ENCODE results near the gene AP4E1.

DNA sequence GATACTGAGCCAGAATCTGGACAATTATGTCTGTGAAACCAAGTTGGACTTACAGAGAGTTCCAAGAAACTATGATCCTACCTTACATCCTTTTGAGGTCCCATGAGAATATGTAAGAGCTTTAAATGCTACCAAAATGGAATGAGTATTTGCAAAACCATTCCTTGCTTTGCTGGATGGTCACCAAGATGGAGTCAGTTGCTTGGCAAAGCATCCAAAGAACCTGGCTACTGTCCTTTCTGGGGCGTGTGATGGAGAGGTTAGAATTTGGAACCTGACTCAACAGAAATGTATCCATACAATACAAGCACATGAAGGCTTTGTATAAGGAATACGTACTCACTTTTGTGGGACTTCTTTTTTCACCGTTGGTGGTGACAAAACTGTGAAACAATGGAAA lies 36.2 kb downstream of the AP4E1 start:
- TF ChIP-seq POLR2A (IDR thresholded peaks at IDR 0.05; ENCODE audit: low read depth) (no peak), POLR2AphosphoS5 (IDR thresholded peaks at IDR 0.05) (no peak), EP300 (IDR thresholded peaks at IDR 0.05) (no peak)
- TF ChIP-seq, protein P1, sequence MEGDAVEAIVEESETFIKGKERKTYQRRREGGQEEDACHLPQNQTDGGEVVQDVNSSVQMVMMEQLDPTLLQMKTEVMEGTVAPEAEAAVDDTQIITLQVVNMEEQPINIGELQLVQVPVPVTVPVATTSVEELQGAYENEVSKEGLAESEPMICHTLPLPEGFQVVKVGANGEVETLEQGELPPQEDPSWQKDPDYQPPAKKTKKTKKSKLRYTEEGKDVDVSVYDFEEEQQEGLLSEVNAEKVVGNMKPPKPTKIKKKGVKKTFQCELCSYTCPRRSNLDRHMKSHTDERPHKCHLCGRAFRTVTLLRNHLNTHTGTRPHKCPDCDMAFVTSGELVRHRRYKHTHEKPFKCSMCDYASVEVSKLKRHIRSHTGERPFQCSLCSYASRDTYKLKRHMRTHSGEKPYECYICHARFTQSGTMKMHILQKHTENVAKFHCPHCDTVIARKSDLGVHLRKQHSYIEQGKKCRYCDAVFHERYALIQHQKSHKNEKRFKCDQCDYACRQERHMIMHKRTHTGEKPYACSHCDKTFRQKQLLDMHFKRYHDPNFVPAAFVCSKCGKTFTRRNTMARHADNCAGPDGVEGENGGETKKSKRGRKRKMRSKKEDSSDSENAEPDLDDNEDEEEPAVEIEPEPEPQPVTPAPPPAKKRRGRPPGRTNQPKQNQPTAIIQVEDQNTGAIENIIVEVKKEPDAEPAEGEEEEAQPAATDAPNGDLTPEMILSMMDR (IDR thresholded peaks at IDR 0.05), result no peak

All from esophagus muscularis mucosa (tissue), 4 donors.